Endodermal cell (in vitro differentiated cells): ENCODE results near the gene CEACAM4. TPM values are rescaled to one million over a fixed set of nuclear protein-coding genes. Genes with fewer than 3 reads are reported as not detected.

Experiments
- DNase-seq: peaks from one replicate; pipeline ENCODE4 v3.0.0-alpha.2; 2017
- H3K27ac ChIP-seq: 2 replicates; pipeline ENCODE4 v1.5.1; 2013; ENCODE audit warnings: mild to moderate bottlenecking, low read depth, low read length, moderate library complexity
- H3K27me3 ChIP-seq: 2 replicates; pipeline ENCODE4 v1.6.1; 2013; ENCODE audit warnings: mild to moderate bottlenecking, low read length, moderate library complexity; ENCODE audit not compliant: insufficient read depth, control insufficient read depth, poor library complexity, severe bottlenecking
- H3K36me3 ChIP-seq: 2 replicates; pipeline ENCODE4 v1.7.0; 2013; ENCODE audit warnings: mild to moderate bottlenecking, low read length, moderate library complexity; ENCODE audit not compliant: control insufficient read depth, insufficient read depth
- H3K4me1 ChIP-seq: one replicate; pipeline ENCODE4 v1.7.0; 2013; ENCODE audit warnings: low read length; ENCODE audit not compliant: control insufficient read depth, insufficient read depth
- H3K4me3 ChIP-seq: 2 replicates; pipeline ENCODE4 v1.5.1; 2013; ENCODE audit warnings: mild to moderate bottlenecking, low read length, moderate library complexity
- H3K9ac ChIP-seq: 2 replicates; pipeline ENCODE4 v1.6.1; 2013; ENCODE audit warnings: mild to moderate bottlenecking, low read length, moderate library complexity; ENCODE audit not compliant: poor library complexity, severe bottlenecking; ENCODE audit errors: extremely low read depth
- H3K9me3 ChIP-seq: 2 replicates; pipeline ENCODE4 v1.6.1; 2013; ENCODE audit warnings: mild to moderate bottlenecking, low read length, moderate library complexity; ENCODE audit not compliant: control insufficient read depth
- H3K27ac Mint-ChIP-seq: 2 replicates; pipeline ENCODE4 v1.8.0; 2020; ENCODE audit warnings: mixed read lengths
- H3K27me3 Mint-ChIP-seq: 2 replicates; pipeline ENCODE4 v1.8.0; 2021; ENCODE audit warnings: mild to moderate bottlenecking, mixed read lengths; ENCODE audit not compliant: insufficient read depth
- H3K36me3 Mint-ChIP-seq: 2 replicates; pipeline ENCODE4 v1.8.0; 2020; ENCODE audit warnings: low read depth, mixed read lengths
- H3K4me1 Mint-ChIP-seq: 2 replicates; pipeline ENCODE4 v1.8.0; 2020; ENCODE audit warnings: mixed read lengths
- H3K4me3 Mint-ChIP-seq: 2 replicates; pipeline ENCODE4 v1.8.0; 2020; ENCODE audit warnings: mild to moderate bottlenecking, moderate library complexity, mixed read lengths
- H3K9me3 Mint-ChIP-seq: 2 replicates; pipeline ENCODE4 v1.8.0; 2020; ENCODE audit warnings: mild to moderate bottlenecking, mixed read lengths
- CTCF ChIP-seq: fragments of 200-600 bp; sonication (generic); conservative IDR thresholded peaks from 2 replicates; pipeline ENCODE4 v1.5.0; 2021; ENCODE audit warnings: antibody characterized with exemption, mild to moderate bottlenecking
- WGBS, 2 experiments: methylation state at CpG; one replicate each; pipeline versions ENCODE4 v1.1.5 to v1.1.7; 2013; ENCODE audit warnings: missing lambda C conversion rate in 2 of 2, mixed read lengths in 1 of 2; ENCODE audit not compliant: insufficient coverage in 1 of 2, insufficient read length in 1 of 2; 5-methylcytosine and 5-hydroxymethylcytosine counted together
- total RNA-seq, 2 donors: library from RNA; stranded (reverse); fragmentation: NEBNext Ultra II Directional in 1 of 2; extraction: Animal tissue kit (Norgen Biotek cat#: 25700) in 1 of 2; gene quantifications; 2 replicates in 1 of 2; 3 replicates in 1 of 2; pipeline ENCODE4 v1.2.1, GENCODE V29; 2021

The CEACAM4 gene
- total RNA-seq, 2 donors from 2014 or later: not detected

DNA sequence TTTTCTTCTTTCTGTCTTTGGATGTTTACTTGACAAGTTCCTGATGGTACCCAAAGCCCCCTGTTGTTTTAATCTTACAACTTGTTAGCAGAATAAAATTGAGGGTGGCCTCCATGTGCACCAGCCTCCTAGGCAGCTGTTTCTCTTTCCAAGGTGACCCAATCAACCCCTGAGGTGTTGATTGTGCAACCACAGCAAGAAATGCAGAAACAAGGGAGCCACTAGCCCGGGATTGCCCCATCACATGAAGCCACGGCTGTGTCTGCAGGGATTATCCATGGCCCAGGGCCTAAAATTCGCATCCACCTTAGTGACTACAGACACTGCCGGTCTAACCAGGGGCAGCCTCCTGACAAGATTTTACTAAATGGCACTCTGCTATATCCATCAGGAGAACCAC, 14.4 kb downstream of the CEACAM4 start:
- Mint-ChIP-seq H3K27ac (no peak overlapping the region), H3K4me1 (no peaks in the 10 kb centered on the region), H3K4me3 (no peak overlapping the region), H3K36me3 (no peaks in the 10 kb centered on the region), H3K27me3 (peaks cover 3% of the 10 kb centered on the region), H3K9me3 (peaks cover 76% of the 10 kb centered on the region)
- Histone ChIP-seq H3K36me3 (no peaks in the 10 kb centered on the region), H3K4me1 (no peaks in the 10 kb centered on the region), H3K27me3 (peaks cover 21% of the 10 kb centered on the region), H3K4me3 (no peak overlapping the region), H3K9me3 (no peaks in the 10 kb centered on the region), H3K9ac (no peak overlapping the region), H3K27ac (no peak overlapping the region)
- WGBS, 2 experiments: 74 to 92% methylated on average over 2 to 4 of the region's 4 CpGs
- no peak for DNase-seq
- TF ChIP-seq CTCF: no peak

DNA sequence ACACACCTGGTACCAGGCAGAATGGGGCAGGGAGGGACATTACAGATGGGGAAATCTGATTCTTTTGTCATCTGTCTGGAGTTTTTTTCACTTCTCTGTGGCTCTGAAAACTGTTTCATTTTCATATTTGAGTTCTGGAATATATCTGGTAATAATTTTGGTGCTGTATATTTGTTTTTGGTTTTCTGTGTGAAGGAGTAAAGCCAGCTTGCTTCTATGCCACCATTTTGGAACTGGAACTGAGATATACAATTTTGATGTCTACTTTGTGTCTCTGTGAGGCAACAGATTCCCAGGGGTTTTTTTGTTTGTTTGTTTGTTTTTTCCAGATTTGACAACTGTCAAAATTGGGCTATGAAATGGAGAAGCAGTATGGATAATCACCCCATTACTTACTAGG, 16.1 kb downstream of the CEACAM4 start:
- Histone ChIP-seq H3K27ac (no peak overlapping the region), H3K36me3 (no peaks in the 10 kb centered on the region), H3K9me3 (no peaks in the 10 kb centered on the region), H3K4me3 (no peak overlapping the region), H3K9ac (no peak overlapping the region), H3K27me3 (peaks cover 29% of the 10 kb centered on the region), H3K4me1 (no peaks in the 10 kb centered on the region)
- Mint-ChIP-seq H3K4me1 (no peaks in the 10 kb centered on the region), H3K36me3 (no peaks in the 10 kb centered on the region), H3K9me3 (peaks cover 78% of the 10 kb centered on the region), H3K4me3 (no peak overlapping the region), H3K27me3 (peaks cover 3% of the 10 kb centered on the region), H3K27ac (no peak overlapping the region)
- no peak for TF ChIP-seq CTCF
- no peak for DNase-seq

GRCh38 chr19:41607668-41608067, 19.2 kb downstream of the CEACAM4 start:
- Mint-ChIP-seq H3K4me1 (no peaks in the 10 kb centered on the region), H3K9me3 (peaks cover 74% of the 10 kb centered on the region), H3K27me3 (peaks cover 30% of the 10 kb centered on the region), H3K36me3 (no peaks in the 10 kb centered on the region), H3K4me3 (no peak overlapping the region), H3K27ac (no peak overlapping the region)
- Histone ChIP-seq H3K9ac (no peak overlapping the region), H3K27ac (no peak overlapping the region), H3K9me3 (no peaks in the 10 kb centered on the region), H3K4me3 (no peak overlapping the region), H3K27me3 (peaks cover 50% of the 10 kb centered on the region), H3K4me1 (no peaks in the 10 kb centered on the region), H3K36me3 (no peaks in the 10 kb centered on the region)
- 76% methylated on average over 1 of the region's 1 CpG; no CpG with 5 or more reads in 1 of the 2 experiments for WGBS, 2 experiments
- DNase-seq: no peak
- no peak for TF ChIP-seq CTCF
